Hematopoietic multipotent progenitor cell treated with erythropoietin and hydrocortisone succinate and interleukin-3 and kit ligand, for 15 days (in vitro differentiated cells): ENCODE measurements around the gene COX19.
"Not testable (repeated sequence)": the region's sequence is repeated elsewhere in the genome, so short reads cannot be mapped to it uniquely, and the experiment has no call there.

ENCODE experiments used
- DNase-seq: peaks from one replicate; pipeline ENCODE4 v3.0.0-alpha.2; 2015; ENCODE audit warnings: low spot score

COX19 gene

DNA sequence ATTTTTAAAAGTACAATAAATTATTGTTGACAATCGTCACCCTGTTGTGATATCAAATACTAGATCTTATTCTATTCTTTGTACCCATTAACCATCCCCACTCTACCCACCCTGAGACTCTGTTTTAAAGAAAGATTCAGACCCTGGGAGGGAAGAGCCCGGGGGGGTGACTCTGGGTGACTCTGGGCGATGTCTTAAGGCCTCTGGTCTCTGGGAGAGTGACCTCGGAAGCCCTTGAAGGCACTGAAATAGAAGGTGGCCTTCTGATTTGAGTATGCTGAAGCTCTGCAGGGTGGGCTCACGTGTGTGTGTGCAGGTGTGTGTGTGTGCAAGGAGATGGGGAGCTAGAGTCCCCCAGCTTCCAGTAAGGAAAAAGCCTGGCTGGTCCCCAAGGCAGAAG lies 30.6 kb downstream of the COX19 start:
- DNase-seq = no peak

GRCh38 chr7:943793-944192 lies 31.6 kb downstream of the COX19 start:
- DNase-seq = not testable (repeated sequence)

DNA sequence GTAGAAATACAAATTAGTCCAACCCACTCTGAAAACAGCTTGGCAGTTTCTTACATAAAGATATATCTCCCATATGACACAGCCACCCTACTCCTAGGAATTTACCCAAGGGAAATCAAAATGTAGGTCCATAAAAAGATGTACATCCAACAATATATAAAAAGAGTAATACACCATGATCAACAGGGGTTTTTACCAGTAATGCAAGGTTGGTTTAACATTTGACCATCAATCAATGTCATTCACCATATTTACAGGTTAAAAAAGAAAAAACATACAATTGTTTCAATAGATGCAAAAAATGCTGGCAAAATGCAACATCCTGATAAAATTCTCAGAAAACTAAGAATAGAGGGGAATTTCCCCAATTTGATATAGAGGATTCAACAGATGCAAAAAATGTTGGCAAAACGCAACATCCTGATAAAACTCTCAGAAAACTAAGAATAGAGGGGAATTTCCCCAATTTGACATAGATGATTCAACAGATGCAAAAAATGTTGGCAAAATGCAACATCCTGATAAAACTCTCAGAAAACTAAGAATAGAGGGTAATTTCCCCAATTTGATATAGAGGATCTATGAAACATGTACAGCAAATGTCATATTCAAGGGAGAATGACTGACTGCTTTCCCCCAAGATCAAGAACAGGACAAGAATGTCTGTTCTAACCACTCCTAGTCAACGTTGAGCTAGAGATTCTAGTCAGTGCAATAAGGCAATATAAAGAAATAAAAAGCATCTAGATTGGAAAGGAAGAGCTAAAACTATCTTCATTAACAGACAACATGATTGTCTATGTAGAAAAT lies 34.5 kb downstream of the COX19 start:
- DNase-seq = no peak

- no peak for DNase-seq
These were observed 35.5 kb downstream of the COX19 start for GRCh38 chr7:939843-940242.

DNA sequence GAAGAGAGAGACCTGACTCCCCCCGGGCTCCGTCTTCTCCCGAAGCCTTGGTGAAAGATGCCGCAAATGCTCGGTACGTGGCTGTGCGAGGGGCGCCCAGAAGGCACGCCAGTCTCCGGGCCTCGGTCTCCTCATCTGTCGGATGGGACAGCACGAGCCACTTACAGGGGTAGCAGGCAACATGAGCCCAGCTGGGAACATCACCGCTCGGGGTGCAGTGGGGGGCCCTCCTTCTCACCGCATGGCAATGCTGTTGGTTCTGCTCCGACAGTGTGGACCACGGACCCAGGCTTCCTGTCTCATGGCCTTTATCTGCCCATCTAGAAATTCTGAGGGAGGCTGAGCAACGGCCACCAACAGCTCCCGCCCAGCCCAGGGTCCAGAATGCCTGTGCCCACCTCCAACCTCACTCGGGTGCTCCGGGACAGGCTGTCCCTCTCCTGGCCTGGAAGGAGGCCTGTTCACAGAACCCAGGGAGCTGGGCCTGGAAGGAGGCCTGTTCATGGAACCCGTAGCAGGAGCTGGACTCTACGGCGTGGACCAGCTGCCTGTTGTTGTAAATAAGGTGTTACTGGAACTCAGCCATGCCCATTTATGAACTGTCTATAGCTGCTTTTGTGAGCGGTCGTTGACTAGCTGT lies 36.7 kb downstream of the COX19 start:
- DNase-seq = no peak

- no peak for DNase-seq
These were observed 37.4 kb downstream of the COX19 start for GRCh38 chr7:937856-938484.

GRCh38 chr7:936386-937054 lies 38.8 kb downstream of the COX19 start:
- no peak for DNase-seq

DNA sequence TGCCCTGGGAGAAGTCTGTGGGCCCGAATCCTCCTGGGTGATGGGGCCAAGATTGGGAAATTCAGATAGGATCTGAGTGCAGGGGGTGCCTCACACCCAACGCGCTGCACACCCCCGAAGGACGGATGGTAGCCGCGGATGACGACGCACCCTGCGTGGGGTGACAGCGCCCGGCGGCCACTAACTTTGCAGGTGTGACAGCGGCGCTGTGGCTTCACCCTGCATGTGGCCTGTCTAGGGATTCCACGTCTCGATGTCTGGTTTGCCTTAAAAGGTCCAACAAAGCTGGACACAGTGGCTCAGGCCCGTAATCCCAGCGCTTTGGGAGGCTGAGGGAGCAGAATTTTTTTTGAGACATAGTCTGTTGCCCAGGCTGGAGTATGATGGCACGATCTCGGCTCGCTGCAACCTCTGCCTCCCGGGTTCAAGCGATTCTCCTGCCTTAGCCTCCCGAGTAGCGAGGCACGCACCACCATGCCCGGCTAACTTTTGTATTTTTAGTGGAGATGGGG lies 39.4 kb downstream of the COX19 start:
- DNase-seq = no peak

GRCh38 chr7:935164-935873 lies 40.0 kb downstream of the COX19 start:
- no peak for DNase-seq

DNA sequence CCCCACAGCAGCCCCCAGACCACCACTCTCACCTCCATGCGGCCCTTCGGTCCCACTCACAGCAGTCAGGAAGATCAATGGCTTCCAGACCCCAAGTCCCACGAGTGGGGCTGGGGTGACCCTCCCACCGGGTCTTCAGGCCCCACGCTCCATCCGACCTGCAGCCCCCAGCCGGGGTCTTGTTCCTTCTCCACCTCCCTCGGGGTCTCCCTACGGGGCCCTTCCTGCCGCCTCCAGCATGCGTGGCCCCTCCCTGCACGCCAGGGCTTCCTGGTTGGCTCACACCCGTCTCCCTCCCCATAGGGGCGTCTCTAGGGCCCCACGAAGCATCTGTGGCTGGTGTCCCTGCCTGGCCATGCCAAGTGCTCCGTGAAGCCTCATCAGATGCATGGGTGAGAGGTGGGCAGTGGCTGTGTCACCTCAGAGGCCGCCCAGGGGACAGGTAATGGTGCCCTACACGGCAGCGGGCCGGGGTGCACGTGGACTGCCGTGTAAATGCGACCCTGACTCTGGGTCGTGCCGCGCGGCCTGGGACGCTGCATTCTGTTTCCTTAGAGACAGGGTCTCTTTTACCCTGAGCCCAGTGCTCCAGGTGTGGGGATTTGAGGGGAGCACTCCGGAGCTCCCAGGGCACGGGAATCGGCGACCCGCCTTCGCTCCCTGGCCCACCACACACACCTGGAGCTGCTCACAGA lies 40.7 kb downstream of the COX19 start:
- DNase-seq = no peak

GRCh38 chr7:932651-932975 lies 42.7 kb downstream of the COX19 start:
- no peak for DNase-seq

DNA sequence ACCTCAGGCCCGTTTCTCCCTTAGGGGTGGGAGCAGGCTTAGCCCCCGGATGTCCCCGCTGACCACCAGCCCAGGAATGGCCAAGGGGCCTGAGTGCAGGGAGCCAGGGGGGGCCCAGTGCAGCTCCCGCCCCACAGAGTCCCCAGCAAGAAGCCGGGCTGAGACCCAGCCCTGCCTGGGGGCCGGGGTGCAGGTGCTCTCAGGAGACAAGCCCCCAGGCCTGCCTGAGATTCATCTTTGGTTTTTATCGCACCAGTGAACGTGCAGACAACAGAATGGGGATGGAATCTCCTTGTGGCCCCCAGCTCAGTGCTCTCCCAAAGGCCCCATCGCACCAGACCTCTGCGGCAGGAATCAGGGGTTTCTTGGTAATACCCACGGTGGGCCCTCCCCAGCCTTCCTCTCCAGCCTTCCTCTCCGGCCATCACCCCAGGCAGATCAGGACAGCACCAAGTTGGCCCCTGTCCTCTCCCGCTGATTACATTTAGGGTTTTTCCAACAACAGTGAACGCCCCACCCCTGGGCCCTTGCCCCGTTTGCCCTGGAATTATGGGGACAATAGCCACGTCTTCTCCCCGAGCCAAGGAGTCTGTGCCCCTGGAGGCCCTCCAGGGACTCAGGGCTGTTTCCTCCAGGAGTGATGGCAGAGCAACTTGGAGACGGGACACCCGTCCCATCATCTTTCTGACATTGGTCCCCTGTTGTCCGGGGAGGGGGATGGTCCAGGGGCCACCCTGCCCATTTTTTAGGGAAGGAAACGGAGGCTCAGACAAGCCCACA lies 43.3 kb downstream of the COX19 start:
- DNase-seq = no peak

DNA sequence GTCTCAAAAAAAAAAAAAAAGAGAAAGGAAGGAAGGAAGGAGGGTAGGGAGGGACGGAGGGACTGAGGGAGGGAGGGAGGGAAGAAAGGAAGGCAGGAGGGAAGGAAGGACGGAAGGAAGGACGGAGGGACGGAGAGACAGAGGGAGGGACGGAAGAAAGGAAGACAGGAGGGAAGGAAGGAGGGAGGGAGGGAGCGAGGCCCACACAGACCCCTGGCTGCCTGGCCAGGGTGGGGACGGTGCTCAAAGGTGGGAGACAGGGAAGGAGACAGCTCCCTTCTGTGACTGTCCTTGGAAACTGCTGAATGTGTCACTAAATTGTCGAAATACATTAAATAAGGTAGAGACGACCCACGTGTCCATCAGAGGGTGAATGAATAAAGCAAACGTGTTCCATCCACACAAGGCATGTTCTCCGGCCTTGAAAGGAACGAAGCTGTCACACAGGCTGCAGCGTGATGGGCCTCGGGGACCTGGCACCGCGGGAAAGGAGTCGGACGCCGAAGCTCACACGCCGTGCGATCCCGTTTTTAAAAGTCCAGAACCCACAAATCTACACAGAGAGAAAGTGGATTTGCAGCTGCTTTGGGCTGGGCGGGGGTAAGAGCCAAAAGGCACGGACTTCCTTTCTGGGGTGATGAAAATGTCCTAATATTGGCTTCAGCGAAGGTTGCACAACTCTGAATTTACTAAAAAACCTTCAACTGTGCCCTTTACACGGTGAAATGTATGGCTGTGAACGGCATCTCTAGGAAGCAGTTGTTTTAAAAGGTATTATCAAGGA lies 44.2 kb downstream of the COX19 start:
- DNase-seq = no peak

DNA sequence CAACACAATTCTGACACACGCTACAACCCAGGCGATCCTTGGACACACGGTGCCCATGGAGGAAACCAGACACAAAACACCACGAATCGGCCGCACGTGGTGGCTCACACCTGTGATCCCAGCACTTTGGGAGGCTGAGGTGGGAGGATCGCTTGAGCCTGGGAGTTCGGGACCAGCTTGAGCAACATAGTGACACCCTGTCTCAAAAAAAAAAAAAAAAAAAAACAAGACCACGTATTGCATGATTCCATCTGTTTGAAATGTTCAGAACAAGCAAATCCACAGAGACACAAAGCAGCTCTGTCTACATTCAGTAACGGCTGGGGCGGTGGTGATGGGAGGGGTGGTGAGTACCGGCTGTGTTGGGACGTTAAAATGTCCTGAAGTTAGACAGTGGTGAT lies 46.0 kb downstream of the COX19 start:
- DNase-seq = no peak

DNA sequence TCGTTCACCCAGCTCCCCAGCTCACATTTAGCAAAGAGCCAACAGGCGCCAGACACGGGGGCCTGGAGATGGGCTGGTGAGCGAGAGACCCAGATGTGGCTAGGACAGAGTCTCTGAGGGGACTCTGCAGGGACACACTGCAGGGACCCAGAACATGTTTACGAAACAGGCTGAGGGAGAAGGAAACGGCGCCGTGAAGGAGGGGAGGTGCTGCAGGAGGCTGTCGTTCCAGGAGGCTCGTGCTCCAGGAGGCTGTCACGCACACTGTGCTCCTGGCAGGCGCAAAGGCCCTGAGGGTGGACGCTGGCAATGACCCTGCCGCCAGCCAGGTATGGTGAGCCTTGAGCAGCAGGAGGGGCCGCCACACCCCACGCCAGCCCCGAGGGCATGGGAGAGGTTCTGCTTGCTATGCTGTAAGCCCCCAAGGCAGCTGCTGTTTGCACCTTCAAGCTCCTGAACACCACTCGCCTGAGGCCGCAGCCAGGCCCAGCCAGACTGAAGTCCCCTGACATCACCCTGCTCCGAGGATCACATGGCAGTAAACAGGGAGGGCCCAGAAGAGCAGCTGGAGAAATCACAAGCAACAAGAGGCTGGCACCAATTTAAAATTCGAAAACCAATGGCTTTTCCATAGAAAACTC lies 48.2 kb downstream of the COX19 start:
- DNase-seq = no peak

- DNase-seq = no peak
These were observed 49.0 kb downstream of the COX19 start for GRCh38 chr7:926061-927030.

- DNase-seq = no peak
These were observed 49.7 kb downstream of the COX19 start for GRCh38 chr7:925601-926000.
